Left hindlimb (tissue), 1 donor: ENCODE results near the gene PMAIP1.
"Not testable (repeated sequence)": the region's sequence is repeated elsewhere in the genome, so short reads cannot be mapped to it uniquely, and the experiment has no call there.

Experiments used
- DNase-seq: peaks from one replicate; pipeline ENCODE4 v3.0.0-alpha.2; 2018

The PMAIP1 gene

DNA sequence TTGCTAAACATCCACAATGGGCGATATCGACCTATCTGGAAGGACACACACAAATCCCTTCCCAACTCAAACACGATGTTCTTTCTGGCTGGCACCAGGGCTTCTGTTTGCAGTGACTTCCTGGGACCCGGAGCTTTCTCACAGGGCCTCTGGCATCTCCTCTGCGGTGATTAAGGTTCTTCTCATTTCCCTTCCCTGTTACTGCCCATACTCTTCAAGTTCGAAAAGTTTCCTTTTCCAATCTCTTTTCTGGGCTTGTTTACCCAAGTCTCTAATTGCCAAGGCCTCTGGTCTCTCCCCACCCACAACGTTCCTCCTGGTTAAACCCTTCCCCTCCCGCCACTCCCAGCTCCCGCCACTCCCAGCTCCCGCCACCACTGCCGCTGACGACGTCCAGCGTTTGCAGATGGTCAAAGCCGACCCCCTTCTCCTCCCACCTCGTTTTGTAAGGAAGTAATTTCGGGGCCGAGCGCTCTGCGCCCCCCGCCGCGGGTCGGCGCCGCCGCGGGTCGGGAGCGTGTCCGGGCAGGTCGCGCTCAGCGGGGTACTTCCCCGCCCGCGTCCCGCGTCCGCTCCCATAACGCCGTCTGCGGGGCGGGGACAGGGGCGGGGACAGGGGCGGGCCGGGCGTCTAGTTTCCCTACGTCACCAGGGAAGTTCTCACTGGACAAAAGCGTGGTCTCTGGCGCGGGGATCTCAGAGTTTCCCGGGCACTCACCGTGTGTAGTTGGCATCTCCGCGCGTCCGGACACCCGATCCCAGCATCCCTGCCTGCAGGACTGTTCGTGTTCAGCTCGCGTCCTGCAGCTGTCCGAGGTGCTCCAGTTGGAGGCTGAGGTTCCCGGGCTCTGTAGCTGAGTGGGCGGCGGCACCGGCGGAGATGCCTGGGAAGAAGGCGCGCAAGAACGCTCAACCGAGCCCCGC lies at the start of gene PMAIP1:
Gene PMAIP1 (plus strand): TSS at position 699 of the 924 bp plus-strand sequence. CDS start 182 bp downstream, at position 881.
- DNase-seq: peak; percentile 93

- no peak for DNase-seq
Observed at GRCh38 chr18:59851784-59852399, 47.9 kb upstream of the PMAIP1 start.

DNA sequence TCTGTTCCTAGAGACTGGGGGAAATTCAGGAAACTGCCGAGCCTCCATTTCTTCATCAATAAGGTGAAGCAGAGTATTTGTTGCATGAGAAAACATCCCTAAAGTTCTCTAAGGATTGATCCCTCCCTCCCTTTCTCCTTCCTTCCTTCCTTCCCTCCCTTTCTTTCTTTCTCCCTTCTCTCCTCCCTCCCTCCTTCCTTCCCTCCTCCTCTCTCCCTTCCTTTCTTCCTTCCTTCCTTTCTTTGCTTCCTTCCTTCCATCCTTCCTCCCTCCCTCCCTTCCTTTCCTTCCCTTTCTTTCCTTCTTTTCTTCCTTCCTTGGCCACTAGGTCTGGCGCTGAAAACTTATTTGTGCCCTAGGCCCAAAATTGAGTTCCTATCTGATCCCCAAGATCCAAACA lies 47.2 kb upstream of the PMAIP1 start:
- no peak for DNase-seq

GRCh38 chr18:59853380-59853779 lies 46.4 kb upstream of the PMAIP1 start:
- DNase-seq: no peak

DNA sequence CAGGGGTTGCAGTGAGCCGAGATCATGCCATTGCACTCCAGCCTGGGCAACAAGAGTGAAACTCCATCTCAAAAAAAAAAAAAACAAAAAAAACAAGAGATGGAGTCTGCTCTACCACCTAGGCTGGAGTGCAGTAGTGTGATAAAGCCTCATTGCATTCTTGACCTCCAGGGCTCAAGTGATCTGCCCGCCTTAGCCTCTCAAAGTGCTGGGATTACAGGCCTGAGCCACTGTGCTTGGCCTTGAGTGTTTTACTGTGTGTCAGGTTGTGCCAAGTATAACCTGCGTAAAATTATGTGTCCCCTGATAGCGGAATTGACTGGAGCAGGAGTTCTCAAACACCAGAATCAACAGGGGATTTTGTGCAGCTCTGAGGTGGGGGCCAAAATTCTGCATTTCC lies 45.8 kb upstream of the PMAIP1 start:
- not testable (repeated sequence) for DNase-seq

GRCh38 chr18:59861009-59861408 lies 38.8 kb upstream of the PMAIP1 start:
- no peak for DNase-seq

GRCh38 chr18:59861963-59862819 lies 37.6 kb upstream of the PMAIP1 start:
- DNase-seq: no peak

- no peak for DNase-seq
Observed at GRCh38 chr18:59865241-59865986, 34.4 kb upstream of the PMAIP1 start.

- no peak for DNase-seq
Observed at GRCh38 chr18:59866551-59867269, 33.1 kb upstream of the PMAIP1 start.

DNA sequence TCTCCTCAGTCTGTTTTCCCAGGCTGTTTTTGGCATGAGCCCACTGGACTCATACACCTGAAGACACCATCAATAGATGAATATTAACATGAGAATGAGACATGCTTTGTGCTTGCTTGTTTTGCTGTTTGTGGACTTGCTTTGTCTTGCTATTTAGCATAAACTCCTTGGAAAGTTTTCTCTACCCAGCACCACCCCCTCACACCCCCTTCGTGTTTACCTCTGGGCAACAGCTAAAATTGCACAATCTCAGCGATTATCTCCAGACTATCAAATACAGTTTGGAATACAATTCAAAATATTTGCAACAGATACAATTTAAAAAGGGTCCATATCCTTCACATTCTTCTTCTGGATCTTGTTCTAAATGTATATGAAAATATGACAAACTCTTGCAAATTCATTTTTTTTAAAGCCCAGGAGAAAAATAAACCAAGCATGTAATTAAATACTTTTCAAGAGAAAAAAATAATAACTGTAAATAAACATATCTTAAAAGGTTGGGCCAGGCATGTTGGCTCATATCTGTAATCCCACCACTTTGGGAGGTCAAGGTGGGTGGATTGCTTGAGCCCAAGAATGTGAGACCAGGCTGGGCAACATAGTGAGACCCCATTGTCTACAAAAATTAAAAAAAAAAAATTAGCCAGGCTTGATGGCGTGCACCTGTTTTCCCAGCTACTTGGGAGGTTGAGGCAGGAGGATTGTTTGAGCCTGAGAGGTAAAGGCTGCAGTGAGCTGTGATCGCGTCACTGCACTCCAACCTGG lies 32.3 kb upstream of the PMAIP1 start:
- no peak for DNase-seq

- DNase-seq: no peak
Observed at GRCh38 chr18:59870623-59871130, 29.1 kb upstream of the PMAIP1 start.

GRCh38 chr18:59871711-59872362 lies 28.0 kb upstream of the PMAIP1 start:
- DNase-seq: no peak

DNA sequence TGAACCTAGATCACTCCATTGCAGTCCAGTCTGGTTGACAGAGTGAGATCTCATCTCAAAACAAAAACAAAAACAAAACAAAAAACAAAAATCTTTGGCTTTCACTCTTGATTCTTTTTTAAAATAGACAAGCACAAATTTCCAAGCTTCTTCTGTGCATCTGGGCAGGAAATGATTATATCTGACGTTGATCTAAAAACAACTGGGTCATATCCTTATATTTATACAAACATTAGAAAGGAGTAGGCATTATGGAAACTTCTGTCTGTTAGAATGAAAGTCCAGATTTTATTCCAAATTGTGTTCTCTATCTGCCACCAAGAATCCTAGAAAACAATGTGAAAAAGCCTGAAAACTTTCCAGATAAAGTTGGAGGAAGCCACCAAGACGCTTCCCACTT lies 26.2 kb upstream of the PMAIP1 start:
- DNase-seq: no peak

DNA sequence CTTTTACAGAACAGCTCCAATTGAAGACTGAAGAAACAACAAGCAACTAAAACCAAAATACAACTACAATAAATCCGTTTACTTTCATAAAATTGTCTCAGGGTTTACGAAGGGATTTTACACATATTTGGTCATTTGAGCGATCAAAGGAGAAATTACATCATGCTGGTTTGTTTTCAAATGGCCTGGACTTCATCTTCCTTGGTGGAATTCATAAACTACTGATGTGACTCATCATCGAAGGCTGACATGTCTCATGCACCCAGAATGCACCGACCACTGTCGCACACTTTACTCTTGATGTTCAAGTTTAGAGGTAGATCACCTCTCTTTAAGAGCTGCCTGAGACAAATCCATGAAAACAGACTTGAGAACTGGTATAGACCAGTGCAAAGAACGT lies 25.6 kb upstream of the PMAIP1 start:
- DNase-seq: no peak

- no peak for DNase-seq
Observed at GRCh38 chr18:59876310-59876626, 23.5 kb upstream of the PMAIP1 start.

GRCh38 chr18:59877361-59877760 lies 22.4 kb upstream of the PMAIP1 start:
- no peak for DNase-seq

DNA sequence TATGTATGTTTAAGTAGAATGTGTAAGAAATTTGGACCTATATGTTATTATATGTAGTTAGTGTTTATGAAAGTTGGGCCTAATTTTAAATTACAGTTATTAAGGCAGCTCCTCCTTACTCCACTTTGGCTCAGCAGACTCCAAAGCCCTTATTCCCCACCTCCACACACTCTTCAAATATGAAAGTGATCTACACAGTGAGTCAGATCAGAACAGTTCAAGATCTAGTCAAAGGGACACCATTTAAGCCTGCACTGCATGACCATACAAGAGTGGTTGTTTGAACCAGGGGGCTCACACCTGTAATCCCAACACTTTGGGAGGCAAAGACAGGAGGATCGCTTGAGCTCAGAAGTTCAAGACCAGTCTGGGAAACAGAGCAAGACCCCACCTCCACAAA lies 21.2 kb upstream of the PMAIP1 start:
- DNase-seq: no peak

DNA sequence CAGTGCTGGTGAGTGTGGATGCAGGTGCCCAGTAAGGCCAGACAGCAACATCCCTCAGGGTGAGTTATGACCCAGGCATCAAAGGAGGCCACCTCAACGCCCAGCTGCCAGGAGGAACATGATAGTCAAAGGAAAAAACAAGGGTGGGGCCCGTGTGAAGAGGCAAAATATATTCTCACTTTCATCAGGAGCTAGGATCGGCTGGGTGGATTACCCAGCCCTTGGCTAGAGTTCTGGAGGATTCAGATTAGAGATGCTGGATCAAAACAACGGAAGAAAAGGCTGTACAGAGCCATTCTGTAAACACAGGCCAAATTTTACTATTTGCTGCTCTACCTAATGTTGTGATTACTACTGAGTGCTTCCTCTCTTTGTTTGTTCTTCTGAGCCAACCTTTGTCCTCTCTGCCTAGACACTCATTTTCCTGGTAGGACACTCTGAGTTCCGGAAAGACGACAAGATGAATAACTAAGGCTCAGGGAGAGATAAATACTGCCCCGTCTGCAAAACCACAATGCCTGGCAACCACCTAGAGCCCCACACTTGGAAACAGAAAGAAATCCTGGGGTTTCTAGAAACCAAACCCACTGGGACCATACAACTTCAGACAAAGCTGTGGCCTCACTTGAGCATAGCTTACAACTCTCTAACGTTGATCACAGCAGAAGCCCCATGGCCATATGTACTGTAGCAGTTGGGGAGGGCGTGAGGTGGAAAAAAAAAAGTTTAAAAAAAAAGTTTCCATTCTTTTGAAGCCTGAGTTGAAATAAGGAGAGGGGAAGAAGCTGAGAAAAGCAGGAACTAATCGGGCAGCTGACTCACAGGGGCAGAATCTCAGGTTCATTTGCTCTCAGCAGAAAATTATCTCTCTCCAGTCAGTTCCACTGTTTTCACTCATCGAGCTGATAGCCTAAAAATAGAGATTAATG lies 17.8 kb upstream of the PMAIP1 start:
- peak; percentile 52 for DNase-seq

DNA sequence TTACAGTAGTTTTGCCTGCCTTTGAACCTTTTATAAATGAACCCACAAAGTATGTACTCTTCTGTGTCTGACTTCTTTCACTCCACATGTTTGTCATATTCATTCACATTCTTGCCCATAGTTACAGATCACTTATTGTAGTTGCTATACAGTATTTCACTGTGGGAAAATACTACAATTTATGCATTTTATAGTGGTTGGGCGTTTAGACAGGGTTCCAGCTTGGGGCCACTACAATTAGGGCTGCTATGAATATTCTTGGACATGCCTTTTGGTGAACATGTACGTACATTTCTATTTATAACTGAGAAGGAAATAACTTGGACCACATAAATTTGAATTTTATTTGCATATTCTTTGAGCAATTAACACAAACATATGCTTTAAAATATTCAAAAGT lies 15.4 kb upstream of the PMAIP1 start:
- no peak for DNase-seq
